Measurements from ENCODE around the gene ABTB2.

ABTB2 gene

GRCh38 chr11:34214961-34215805 lies 142.6 kb downstream of the ABTB2 start:
- H3K4me2 ChIP-seq = no peak overlapping the region
- no peaks in the 10 kb centered on the region for H3K36me3 ChIP-seq
- H4K20me1 ChIP-seq = no peaks in the 10 kb centered on the region
- H3K27me3 ChIP-seq = no peaks in the 10 kb centered on the region
- no peak overlapping the region for H3K9ac ChIP-seq
- no peaks in the 10 kb centered on the region for H3K9me3 ChIP-seq
- H3K4me1 ChIP-seq = peaks cover 7% of the 10 kb centered on the region
- H3K4me3 ChIP-seq = no peak overlapping the region
- H3K27ac ChIP-seq = no peak overlapping the region
- no peak for TF ChIP-seq Cebpa-rat (IDR thresholded peaks at IDR 0.05)

GRCh38 chr11:34213366-34213765 lies 144.4 kb downstream of the ABTB2 start:
- no peak overlapping the region for H3K27ac ChIP-seq
- no peaks in the 10 kb centered on the region for H3K27me3 ChIP-seq
- no peak overlapping the region for H3K4me2 ChIP-seq
- no peaks in the 10 kb centered on the region for H3K9me3 ChIP-seq
- peaks cover 7% of the 10 kb centered on the region for H3K4me1 ChIP-seq
- no peaks in the 10 kb centered on the region for H4K20me1 ChIP-seq
- H3K9ac ChIP-seq = no peak overlapping the region
- no peak for TF ChIP-seq Cebpa-rat (IDR thresholded peaks at IDR 0.05)
- H3K4me3 ChIP-seq = no peak overlapping the region
- no peaks in the 10 kb centered on the region for H3K36me3 ChIP-seq

GRCh38 chr11:34212566-34212965 lies 145.2 kb downstream of the ABTB2 start:
- no peaks in the 10 kb centered on the region for H3K9me3 ChIP-seq
- no peaks in the 10 kb centered on the region for H4K20me1 ChIP-seq
- no peaks in the 10 kb centered on the region for H3K36me3 ChIP-seq
- H3K27ac ChIP-seq = no peak overlapping the region
- H3K27me3 ChIP-seq = no peaks in the 10 kb centered on the region
- H3K4me3 ChIP-seq = no peak overlapping the region
- TF ChIP-seq Cebpa-rat (IDR thresholded peaks at IDR 0.05) = no peak
- peaks cover 7% of the 10 kb centered on the region for H3K4me1 ChIP-seq
- no peak overlapping the region for H3K9ac ChIP-seq
- H3K4me2 ChIP-seq = no peak overlapping the region

- Histone ChIP-seq H4K20me1 (no peaks in the 10 kb centered on the region), H3K9me3 (no peaks in the 10 kb centered on the region), H3K27me3 (no peaks in the 10 kb centered on the region), H3K9ac (no peak overlapping the region), H3K4me2 (no peak overlapping the region), H3K36me3 (no peaks in the 10 kb centered on the region), H3K27ac (no peak overlapping the region), H3K4me1 (0 out of 2 replicates have a peak, but pooled peaks cover 6% of the 10 kb centered on the region), H3K4me3 (no peak overlapping the region)
- TF ChIP-seq Cebpa-rat (IDR thresholded peaks at IDR 0.05) = no peak
Observed at GRCh38 chr11:34209809-34210208, 148.0 kb downstream of the ABTB2 start.

GRCh38 chr11:34208266-34209135 lies 149.3 kb downstream of the ABTB2 start:
- H3K4me2 ChIP-seq = no peak overlapping the region
- H3K27me3 ChIP-seq = no peaks in the 10 kb centered on the region
- no peaks in the 10 kb centered on the region for H3K9me3 ChIP-seq
- peaks cover 11% of the 10 kb centered on the region for H3K4me1 ChIP-seq
- H3K36me3 ChIP-seq = no peaks in the 10 kb centered on the region
- H3K27ac ChIP-seq = no peak overlapping the region
- no peak overlapping the region for H3K9ac ChIP-seq
- no peak overlapping the region for H3K4me3 ChIP-seq
- no peak for TF ChIP-seq Cebpa-rat (IDR thresholded peaks at IDR 0.05)
- no peaks in the 10 kb centered on the region for H4K20me1 ChIP-seq

GRCh38 chr11:34207487-34208180 lies 150.2 kb downstream of the ABTB2 start:
- H3K36me3 ChIP-seq = no peaks in the 10 kb centered on the region
- no peak overlapping the region for H3K4me3 ChIP-seq
- no peak overlapping the region for H3K27ac ChIP-seq
- H4K20me1 ChIP-seq = no peaks in the 10 kb centered on the region
- no peak overlapping the region for H3K9ac ChIP-seq
- peaks cover 19% of the 10 kb centered on the region for H3K4me1 ChIP-seq
- H3K27me3 ChIP-seq = no peaks in the 10 kb centered on the region
- TF ChIP-seq Cebpa-rat (IDR thresholded peaks at IDR 0.05) = no peak
- H3K4me2 ChIP-seq = no peak overlapping the region
- no peaks in the 10 kb centered on the region for H3K9me3 ChIP-seq

- Histone ChIP-seq H4K20me1 (no peaks in the 10 kb centered on the region), H3K4me3 (no peak overlapping the region), H3K9me3 (no peaks in the 10 kb centered on the region), H3K27me3 (no peaks in the 10 kb centered on the region), H3K4me1 (peaks cover 19% of the 10 kb centered on the region), H3K4me2 (no peak overlapping the region), H3K27ac (no peak overlapping the region), H3K36me3 (no peaks in the 10 kb centered on the region), H3K9ac (no peak overlapping the region)
- TF ChIP-seq Cebpa-rat (IDR thresholded peaks at IDR 0.05) = no peak
Observed at GRCh38 chr11:34206407-34207300, 151.2 kb downstream of the ABTB2 start.

GRCh38 chr11:34205326-34206035 lies 152.3 kb downstream of the ABTB2 start:
- H3K27ac ChIP-seq = no peak overlapping the region
- no peaks in the 10 kb centered on the region for H3K27me3 ChIP-seq
- no peak for TF ChIP-seq Cebpa-rat (IDR thresholded peaks at IDR 0.05)
- H4K20me1 ChIP-seq = no peaks in the 10 kb centered on the region
- no peak overlapping the region for H3K4me2 ChIP-seq
- H3K4me3 ChIP-seq = no peak overlapping the region
- H3K9ac ChIP-seq = no peak overlapping the region
- H3K9me3 ChIP-seq = no peaks in the 10 kb centered on the region
- no peaks in the 10 kb centered on the region for H3K36me3 ChIP-seq
- H3K4me1 ChIP-seq = peaks cover 19% of the 10 kb centered on the region

All from BLaER1 (cell line).